ENCODE measurements around the gene CFAP58. TPM values are rescaled to one million over a fixed set of nuclear protein-coding genes. Genes with fewer than 3 reads are reported as not detected.
A peak's percentile ranks its signal among the peaks of the same experiment; 100 is the strongest.

Gene CFAP58
- under 1 TPM; 0.14 to 0.44 (median 0.17) TPM for total RNA-seq
- long read RNA-seq, donor 1: 0 reads
- long read RNA-seq, donor 2, partial matches to known transcripts: 0 of 1 reads
- long read RNA-seq, donor 2, other reads (novel, unspliced or antisense): 1 of 1 reads

- peak; percentile 99 for ATAC-seq
- intact Hi-C loops (cut with DNase I, micrococcal nuclease): loop anchor here (5.0 kb wide), 2 partner anchors 46 to 61 kb away; no protein-coding TSS in a partner anchor
- Histone ChIP-seq H3K4me1 (ENCODE audit: low read depth) (peaks cover 3% of the 10 kb centered on the region), H3K9me3 (no peaks in the 10 kb centered on the region), H3K4me3 (no peak within 1 kb of the TSS), H3K36me3 (ENCODE audit: low read depth) (no peaks in the 10 kb centered on the region)
- TF ChIP-seq CTCF (IDR thresholded peaks at IDR 0.05): peak; percentile 62
- peak; percentile 95 to 97 (median 97) for DNase-seq
Measured at GRCh38 chr10:104353325-104354048, at the start of gene CFAP58. CFAP58 (plus strand) TSS chr10:104353833; CDS start chr10:104353898, 65 bp downstream.

GRCh38 chr10:104304356-104304745, 49.3 kb upstream of the CFAP58 start:
- DNase-seq: no peak
- no peak for TF ChIP-seq CTCF (IDR thresholded peaks at IDR 0.05)
- H3K4me3 ChIP-seq: no peak overlapping the region
- intact Hi-C loops (cut with DNase I, micrococcal nuclease): loop anchor here in 1 of 2 donors (5.0 kb wide), 1 partner anchor 43 kb away; no protein-coding TSS in a partner anchor
- H3K4me1 ChIP-seq (ENCODE audit: low read depth): peaks cover 6% of the 10 kb centered on the region
- no peaks in the 10 kb centered on the region for H3K9me3 ChIP-seq
- no peak for ATAC-seq
- no peaks in the 10 kb centered on the region for H3K36me3 ChIP-seq (ENCODE audit: low read depth)

- H3K36me3 ChIP-seq (ENCODE audit: low read depth): no peaks in the 10 kb centered on the region
- H3K9me3 ChIP-seq: no peaks in the 10 kb centered on the region
- no peak for TF ChIP-seq CTCF (IDR thresholded peaks at IDR 0.05)
- no peak for DNase-seq
- no peak for ATAC-seq
- intact Hi-C loops (cut with DNase I, micrococcal nuclease): loop anchor here (5.0 kb wide), 2 partner anchors 42 to 47 kb away; partner anchors contain the start of gene CFAP58 (in 1 of the 2)
- H3K4me1 ChIP-seq (ENCODE audit: low read depth): peaks cover 6% of the 10 kb centered on the region
- no peak overlapping the region for H3K4me3 ChIP-seq
Measured at GRCh38 chr10:104304927-104305326, 48.7 kb upstream of the CFAP58 start.

- H3K36me3 ChIP-seq (ENCODE audit: low read depth): no peaks in the 10 kb centered on the region
- no peak overlapping the region for H3K4me3 ChIP-seq
- TF ChIP-seq CTCF (IDR thresholded peaks at IDR 0.05): no peak
- intact Hi-C loops (cut with DNase I, micrococcal nuclease): loop anchor here in 1 of 2 donors (5.0 kb wide), 1 partner anchor 45 kb away; the partner anchor contains the start of gene CFAP58
- no peak for DNase-seq
- H3K4me1 ChIP-seq (ENCODE audit: low read depth): no peaks in the 10 kb centered on the region
- H3K9me3 ChIP-seq: no peaks in the 10 kb centered on the region
- no peak for ATAC-seq
Measured at GRCh38 chr10:104306897-104307296, 46.7 kb upstream of the CFAP58 start.

- DNase-seq (no peak), ATAC-seq (no peak)
- no peaks in the 10 kb centered on the region for H3K4me1 ChIP-seq (ENCODE audit: low read depth)
- no peaks in the 10 kb centered on the region for H3K9me3 ChIP-seq
- no peak overlapping the region for H3K4me3 ChIP-seq
- TF ChIP-seq CTCF (IDR thresholded peaks at IDR 0.05): no peak
- intact Hi-C loops (cut with DNase I, micrococcal nuclease): loop anchor here in 1 of 2 donors (5.0 kb wide), 1 partner anchor 44 kb away; the partner anchor contains the start of gene CFAP58
- no peaks in the 10 kb centered on the region for H3K36me3 ChIP-seq (ENCODE audit: low read depth)
Measured at GRCh38 chr10:104307576-104308438, 45.8 kb upstream of the CFAP58 start.
